ENCODE results near the gene AMBRA1.

DNA sequence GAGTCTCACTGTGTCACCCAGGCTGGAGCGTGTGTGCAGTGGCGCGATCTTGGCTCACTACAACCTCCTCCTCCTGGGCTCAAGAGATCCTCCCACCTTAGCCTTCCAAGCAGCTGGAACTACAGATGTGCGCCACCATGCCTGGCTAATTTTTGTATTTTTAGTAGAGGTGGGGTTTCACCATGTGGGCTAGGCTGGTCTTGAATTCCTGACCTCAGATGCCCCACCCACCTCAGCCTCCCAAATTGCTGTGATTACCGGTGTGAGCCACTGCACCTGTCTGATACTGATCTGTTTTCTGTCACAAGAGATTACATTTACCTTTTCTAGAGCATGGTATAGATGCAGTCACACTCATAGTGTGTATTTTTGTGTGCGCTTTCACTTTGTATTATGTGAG is 35.1 kb upstream of the AMBRA1 start:
- TF ChIP-seq, protein P1, sequence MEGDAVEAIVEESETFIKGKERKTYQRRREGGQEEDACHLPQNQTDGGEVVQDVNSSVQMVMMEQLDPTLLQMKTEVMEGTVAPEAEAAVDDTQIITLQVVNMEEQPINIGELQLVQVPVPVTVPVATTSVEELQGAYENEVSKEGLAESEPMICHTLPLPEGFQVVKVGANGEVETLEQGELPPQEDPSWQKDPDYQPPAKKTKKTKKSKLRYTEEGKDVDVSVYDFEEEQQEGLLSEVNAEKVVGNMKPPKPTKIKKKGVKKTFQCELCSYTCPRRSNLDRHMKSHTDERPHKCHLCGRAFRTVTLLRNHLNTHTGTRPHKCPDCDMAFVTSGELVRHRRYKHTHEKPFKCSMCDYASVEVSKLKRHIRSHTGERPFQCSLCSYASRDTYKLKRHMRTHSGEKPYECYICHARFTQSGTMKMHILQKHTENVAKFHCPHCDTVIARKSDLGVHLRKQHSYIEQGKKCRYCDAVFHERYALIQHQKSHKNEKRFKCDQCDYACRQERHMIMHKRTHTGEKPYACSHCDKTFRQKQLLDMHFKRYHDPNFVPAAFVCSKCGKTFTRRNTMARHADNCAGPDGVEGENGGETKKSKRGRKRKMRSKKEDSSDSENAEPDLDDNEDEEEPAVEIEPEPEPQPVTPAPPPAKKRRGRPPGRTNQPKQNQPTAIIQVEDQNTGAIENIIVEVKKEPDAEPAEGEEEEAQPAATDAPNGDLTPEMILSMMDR (IDR thresholded peaks at IDR 0.05; ENCODE audit: extremely low read depth in 1 of 2, insufficient read depth in 1 of 2, low read depth in 1 of 2, low read length in 2 of 2), result no peak
- no peak for TF ChIP-seq POLR2A (IDR thresholded peaks at IDR 0.05; ENCODE audit: low read depth, low read length)
- no peak for TF ChIP-seq POLR2AphosphoS5 (IDR thresholded peaks at IDR 0.05; ENCODE audit: insufficient read depth, low read depth, low read length)
- TF ChIP-seq, protein P2, sequence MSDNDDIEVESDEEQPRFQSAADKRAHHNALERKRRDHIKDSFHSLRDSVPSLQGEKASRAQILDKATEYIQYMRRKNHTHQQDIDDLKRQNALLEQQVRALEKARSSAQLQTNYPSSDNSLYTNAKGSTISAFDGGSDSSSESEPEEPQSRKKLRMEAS (IDR thresholded peaks at IDR 0.05; ENCODE audit: insufficient read depth, insufficient read length), result no peak
- no peak for TF ChIP-seq FOS (IDR thresholded peaks at IDR 0.05; ENCODE audit: borderline replicate concordance, insufficient read depth, low read length)
- TF ChIP-seq EZH2 (IDR thresholded peaks at IDR 0.05; ENCODE audit: borderline replicate concordance, low read depth, low read length, severe bottlenecking), result no peak
- no peak for TF ChIP-seq JUN (IDR thresholded peaks at IDR 0.05; ENCODE audit: borderline replicate concordance, insufficient read depth, insufficient read length, low read depth)
